ENCODE data around the gene DHRS7C. TPM values are rescaled to one million over a fixed set of nuclear protein-coding genes. Genes with fewer than 3 reads are reported as not detected.

The DHRS7C gene
- total and polyA plus RNA-seq, 2 donors (not counting 3 experiments of a cell fraction or from before 2014, with no cell fraction given) = not detected

GRCh38 chr17:9810100-9810949, 18.9 kb upstream of the DHRS7C start:
- no TSS peak for BruUV-seq (replicated peaks)
- no peak overlapping the region for H2AFZ ChIP-seq (ENCODE audit: low read depth, low read length)
- no peaks in the 10 kb centered on the region for H3K36me3 ChIP-seq (ENCODE audit: control insufficient read depth in 2 of 2, extremely low read depth in 1 of 2, insufficient read depth in 2 of 2, low read length in 2 of 2)
- DNase-seq (ENCODE audit: low read depth, low spot score) (no peak), FAIRE-seq (no peak)
- H3K9ac ChIP-seq (replicated peaks; ENCODE audit: extremely low read depth, insufficient read depth, low read length) = no peak overlapping the region
- no peaks in the 10 kb centered on the region for H3K4me1 ChIP-seq (ENCODE audit: control insufficient read depth, extremely low read depth, insufficient read depth, low read length)
- no peaks in the 10 kb centered on the region for H3K9me1 ChIP-seq (replicated peaks; ENCODE audit: control insufficient read depth, extremely low read depth, insufficient read depth, low read length)
- H3K27ac ChIP-seq (ENCODE audit: insufficient read depth, low read depth, low read length) = no peak overlapping the region
- POLR2A ChIA-PET = no interaction called here
- peaks cover 8% of the 10 kb centered on the region for H3K9me3 ChIP-seq (replicated peaks; ENCODE audit: control insufficient read depth, insufficient read depth, low read length)
- H3K27me3 ChIP-seq (ENCODE audit: control insufficient read depth in 2 of 2, insufficient read depth in 2 of 2, low read length in 2 of 2) = no peaks in the 10 kb centered on the region
- dilution Hi-C loops (cut with MboI; ENCODE audit: extremely low pct_ligation_motif_present, low sequenced_read_pairs) = no loop called here
- H3K4me2 ChIP-seq (ENCODE audit: insufficient read depth, low read length) = no peak overlapping the region
- no peak overlapping the region for H3K4me3 ChIP-seq (replicated peaks in 1 of 3; ENCODE audit: insufficient read depth in 1 of 3, low read depth in 1 of 3, low read length in 3 of 3)
- TF ChIP-seq POLR2A (IDR thresholded peaks at IDR 0.05; ENCODE audit: low read depth, low read length) (no peak), GATA2 (IDR thresholded peaks at IDR 0.05; ENCODE audit: insufficient read depth, insufficient read length, low read depth, low read length) (no peak), MAX (IDR thresholded peaks at IDR 0.05; ENCODE audit: insufficient read depth, insufficient read length) (no peak), FOS (IDR thresholded peaks at IDR 0.05; ENCODE audit: borderline replicate concordance, insufficient read depth, low read length) (no peak), JUN (IDR thresholded peaks at IDR 0.05; ENCODE audit: borderline replicate concordance, insufficient read depth, insufficient read length, low read depth) (no peak), CTCF (IDR thresholded peaks at IDR 0.05; ENCODE audit: extremely low read depth in 1 of 2, insufficient read depth in 1 of 2, low read depth in 1 of 2, low read length in 2 of 2) (no peak), EZH2 (IDR thresholded peaks at IDR 0.05; ENCODE audit: borderline replicate concordance, low read depth, low read length, severe bottlenecking) (no peak), POLR2AphosphoS5 (IDR thresholded peaks at IDR 0.05; ENCODE audit: insufficient read depth, low read depth, low read length) (no peak), MYC (IDR thresholded peaks at IDR 0.05; ENCODE audit: low read depth, low read length) (no peak)
- H3K79me2 ChIP-seq (ENCODE audit: control insufficient read depth, insufficient read depth, low read length) = no peaks in the 10 kb centered on the region
- intact Hi-C loops (cut with micrococcal nuclease) = no loop called here
- CTCF ChIA-PET = no interaction called here
- no peaks in the 10 kb centered on the region for H4K20me1 ChIP-seq (replicated peaks; ENCODE audit: control insufficient read depth, extremely low read depth, insufficient read depth, low read length)

All from endothelial cell of umbilical vein (primary cell).